KG1 (cell line): ENCODE results near the gene AQP12B.

Experiments
- DNase-seq: peaks from one replicate; lab custom pipeline; 2025; lab: John Stamatoyannopoulos, UW

The AQP12B gene

GRCh38 chr2:240632306-240632721 lies 50.4 kb downstream of the AQP12B start:
- no peak for DNase-seq

DNA sequence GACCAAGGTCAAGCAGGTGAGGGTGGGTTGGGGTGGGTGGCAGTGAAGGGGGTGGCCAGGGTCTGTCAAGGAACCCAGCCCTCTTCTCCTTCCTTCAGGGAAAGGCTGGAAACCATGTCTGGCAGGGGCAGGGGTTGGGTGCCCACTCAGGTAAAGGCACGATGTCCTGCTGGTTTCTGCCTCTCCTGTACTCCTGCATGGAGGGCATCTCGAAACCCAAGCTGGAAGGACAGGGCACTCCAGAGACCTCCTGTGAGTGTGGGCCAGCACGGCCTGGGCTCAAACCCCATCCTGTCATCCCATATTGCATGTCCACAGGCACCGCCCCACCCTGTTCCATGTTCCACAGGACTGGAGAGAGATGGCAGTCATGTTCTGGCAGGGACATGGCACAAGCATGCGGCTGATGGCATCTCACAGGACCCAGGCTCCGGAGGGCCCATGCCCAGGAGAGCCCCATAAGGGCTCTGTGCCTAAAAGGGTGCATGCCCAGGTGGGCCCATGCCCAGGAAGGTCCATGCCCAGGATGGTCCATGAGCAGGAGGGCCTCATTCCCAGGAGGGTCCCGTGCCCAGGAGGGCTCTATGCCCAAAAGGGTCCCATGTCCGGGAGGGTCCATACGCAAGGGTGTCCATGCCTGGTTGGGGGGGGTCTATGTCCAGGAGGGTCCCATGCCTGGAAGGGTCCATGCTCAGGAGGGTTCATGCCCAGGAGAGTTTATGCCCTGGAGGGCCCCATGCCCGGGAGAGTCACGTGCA lies 51.0 kb downstream of the AQP12B start:
- DNase-seq, result no peak

DNA sequence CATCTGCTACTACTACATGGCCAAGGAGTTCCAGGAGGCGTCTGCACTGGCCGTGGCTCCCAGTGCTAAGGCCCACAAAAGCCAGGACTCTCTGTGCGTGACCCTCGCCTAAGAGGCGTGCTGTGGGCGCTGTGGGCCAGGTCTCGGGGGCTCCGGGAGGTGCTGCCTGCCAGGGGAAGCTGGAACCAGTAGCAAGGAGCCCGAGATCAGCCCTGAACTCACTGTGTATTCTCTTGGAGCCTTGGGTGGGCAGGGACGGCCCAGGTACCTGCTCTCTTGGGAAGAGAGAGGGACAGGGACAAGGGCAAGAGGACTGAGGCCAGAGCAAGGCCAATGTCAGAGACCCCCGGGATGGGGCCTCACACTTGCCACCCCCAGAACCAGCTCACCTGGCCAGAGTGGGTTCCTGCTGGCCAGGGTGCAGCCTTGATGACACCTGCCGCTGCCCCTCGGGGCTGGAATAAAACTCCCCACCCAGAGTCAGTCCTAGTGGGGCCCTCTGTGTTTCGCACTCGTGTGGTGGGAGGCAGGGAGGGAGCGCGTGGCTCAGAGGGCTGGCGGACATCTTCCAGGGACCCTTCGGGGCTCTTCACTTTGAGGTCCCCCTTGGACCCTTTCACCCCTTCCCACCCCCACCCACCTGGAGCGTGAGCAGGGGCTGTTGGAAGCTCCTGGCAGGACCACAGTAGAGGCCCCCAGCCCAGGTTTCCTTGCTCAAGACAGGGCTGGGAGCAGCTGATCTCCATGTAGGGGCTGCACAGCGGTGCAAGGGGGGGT lies 51.7 kb downstream of the AQP12B start:
- DNase-seq, result no peak

DNA sequence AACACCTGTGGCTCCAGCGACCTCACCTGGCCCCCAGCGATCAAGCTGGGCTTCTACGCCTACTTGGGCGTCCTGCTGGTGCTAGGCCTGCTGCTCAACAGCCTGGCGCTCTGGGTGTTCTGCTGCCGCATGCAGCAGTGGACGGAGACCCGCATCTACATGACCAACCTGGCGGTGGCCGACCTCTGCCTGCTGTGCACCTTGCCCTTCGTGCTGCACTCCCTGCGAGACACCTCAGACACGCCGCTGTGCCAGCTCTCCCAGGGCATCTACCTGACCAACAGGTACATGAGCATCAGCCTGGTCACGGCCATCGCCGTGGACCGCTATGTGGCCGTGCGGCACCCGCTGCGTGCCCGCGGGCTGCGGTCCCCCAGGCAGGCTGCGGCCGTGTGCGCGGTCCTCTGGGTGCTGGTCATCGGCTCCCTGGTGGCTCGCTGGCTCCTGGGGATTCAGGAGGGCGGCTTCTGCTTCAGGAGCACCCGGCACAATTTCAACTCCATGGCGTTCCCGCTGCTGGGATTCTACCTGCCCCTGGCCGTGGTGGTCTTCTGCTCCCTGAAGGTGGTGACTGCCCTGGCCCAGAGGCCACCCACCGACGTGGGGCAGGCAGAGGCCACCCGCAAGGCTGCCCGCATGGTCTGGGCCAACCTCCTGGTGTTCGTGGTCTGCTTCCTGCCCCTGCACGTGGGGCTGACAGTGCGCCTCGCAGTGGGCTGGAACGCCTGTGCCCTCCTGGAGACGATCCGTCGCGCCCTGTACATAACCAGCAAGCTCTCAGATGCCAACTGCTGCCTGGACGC lies 52.5 kb downstream of the AQP12B start:
- no peak for DNase-seq

DNA sequence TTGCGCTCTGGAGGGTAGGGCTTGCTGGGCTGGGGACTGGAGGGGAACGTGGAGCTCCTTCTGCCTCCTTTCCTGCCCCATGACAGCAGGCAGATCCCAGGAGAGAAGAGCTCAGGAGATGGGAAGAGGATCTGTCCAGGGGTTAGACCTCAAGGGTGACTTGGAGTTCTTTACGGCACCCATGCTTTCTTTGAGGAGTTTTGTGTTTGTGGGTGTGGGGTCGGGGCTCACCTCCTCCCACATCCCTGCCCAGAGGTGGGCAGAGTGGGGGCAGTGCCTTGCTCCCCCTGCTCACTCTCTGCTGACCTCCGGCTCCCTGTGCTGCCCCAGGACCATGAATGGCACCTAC lies 53.1 kb downstream of the AQP12B start:
- DNase-seq, result no peak

GRCh38 chr2:240628808-240629618 lies 53.7 kb downstream of the AQP12B start:
- no peak for DNase-seq

DNA sequence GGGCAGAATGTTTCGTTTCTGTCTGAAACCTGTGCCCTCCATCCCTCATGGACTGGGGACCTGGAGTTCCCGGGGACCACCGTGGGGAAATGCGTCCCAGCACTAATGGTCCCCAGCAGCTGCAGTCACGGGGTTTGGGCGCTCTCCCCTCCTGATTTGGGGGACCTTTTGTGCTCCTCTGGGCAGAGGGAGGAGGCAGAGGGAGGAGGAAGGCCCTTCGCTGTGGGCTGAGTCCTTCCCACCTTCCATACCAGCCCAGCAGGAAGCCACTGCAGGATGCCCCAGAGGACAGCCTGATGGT lies 54.2 kb downstream of the AQP12B start:
- no peak for DNase-seq

- no peak for DNase-seq
Measured at GRCh38 chr2:240627736-240628506, 54.8 kb downstream of the AQP12B start.

GRCh38 chr2:240626531-240627300 lies 56.0 kb downstream of the AQP12B start:
- DNase-seq, result peak; percentile 31
